Tibial nerve (tissue), 4 donors: ENCODE measurements around the gene EPHB4. TPM values are rescaled to one million over a fixed set of nuclear protein-coding genes. Genes with fewer than 3 reads are reported as not detected.

Experiments used
- DNase-seq, 2 donors: peaks; one replicate each; pipeline ENCODE4 v3.0.0-alpha.2; 2019; ENCODE audit warnings: low spot score in 2 of 2
- H3K27ac ChIP-seq, 4 donors: fragments of 200-600 bp; sonication (generic) in 3 of 4; one replicate each; pipeline ENCODE4 v1.5.1; 2017 to 2019; ENCODE audit warnings: mild to moderate bottlenecking in 1 of 4
- H3K27me3 ChIP-seq, 2 donors: fragments of 200-600 bp; sonication (generic) in 1 of 2; one replicate each; pipeline versions ENCODE4 v1.5.1 to v1.6.0; 2017 to 2019
- H3K36me3 ChIP-seq, 3 donors: fragments of 200-600 bp; sonication (generic); one replicate each; pipeline ENCODE4 v1.5.1; 2018 to 2019
- H3K4me1 ChIP-seq, 4 donors: fragments of 200-600 bp; sonication (generic) in 3 of 4; one replicate each; pipeline ENCODE4 v1.5.1; 2017 to 2019
- H3K4me3 ChIP-seq, 4 donors: fragments of 200-600 bp; sonication (generic) in 3 of 4; one replicate each; pipeline ENCODE4 v1.5.1; 2017 to 2019; ENCODE audit warnings: mild to moderate bottlenecking in 1 of 4, moderate library complexity in 1 of 4
- H3K9me3 ChIP-seq, 4 donors: fragments of 200-600 bp; sonication (generic) in 3 of 4; one replicate each; pipeline ENCODE4 v1.5.1; 2017 to 2019
- CTCF ChIP-seq, 5 experiments: fragments of 200-600 bp in 3 of 5; fragments of 450-650 bp in 2 of 5; sonication (generic) in 3 of 5; IDR thresholded peaks; one replicate each; pipeline ENCODE4 v1.5.1; 2016 to 2019; ENCODE audit warnings: antibody characterized with exemption in 5 of 5, mild to moderate bottlenecking in 3 of 5, moderate library complexity in 2 of 5
- EP300 ChIP-seq, 2 donors: sonication (generic); formaldehyde crosslinking; IDR thresholded peaks; one replicate each; pipeline ENCODE4 v1.6.1; 2017; ENCODE audit warnings: antibody characterized with exemption in 2 of 2, mild to moderate bottlenecking in 1 of 2
- POLR2A ChIP-seq, 2 donors: fragments of 450-650 bp; IDR thresholded peaks; one replicate each; pipeline ENCODE4 v1.6.1; 2017; ENCODE audit warnings: antibody characterized with exemption in 2 of 2, mild to moderate bottlenecking in 2 of 2, moderate library complexity in 2 of 2
- WGBS, 2 donors: methylation state at CpG; one replicate each; pipeline ENCODE4 v1.1.5; 2018; 5-methylcytosine and 5-hydroxymethylcytosine counted together
- total RNA-seq, 4 donors: library from RNA; depleted of rRNA; stranded (reverse); fragments of >200 nt; gene quantifications; one replicate each; pipeline ENCODE4 v1.1.0, GENCODE V29; 2016

EPHB4 gene
- total RNA-seq, 4 donors from 2014 or later: 15.5 to 37.5 (median 25.9) TPM

GRCh38 chr7:100867776-100868485 lies 40.6 kb upstream of the EPHB4 start:
- Histone ChIP-seq H3K4me1 (peaks cover 0 to 48% (median 30%) of the 10 kb centered on the region in 4 donors), H3K27ac (peak overlapping the region; percentile 96 to 99 (median 98)), H3K9me3 (no peaks in the 10 kb centered on the region), H3K36me3 (peaks cover 0 to 57% (median 0%) of the 10 kb centered on the region in 3 donors), H3K4me3 (peak overlapping the region; percentile 68 to 89 (median 84)), H3K27me3 (no peaks in the 10 kb centered on the region)
- no peak for DNase-seq
- 9 to 18% methylated on average over 17 to 21 of the region's 27 CpGs for WGBS, 2 donors
- TF ChIP-seq CTCF (IDR thresholded peaks at IDR 0.05): no peak
- TF ChIP-seq POLR2A (IDR thresholded peaks at IDR 0.05): no peak
- no peak for TF ChIP-seq EP300 (IDR thresholded peaks at IDR 0.05)

- 1% methylated on average over 35 to 42 of the region's 42 CpGs for WGBS, 2 donors
- DNase-seq: peak; percentile 89 to 95
- peaks cover 0 to 48% (median 30%) of the 10 kb centered on the region in 4 donors for H3K4me1 ChIP-seq
- TF ChIP-seq POLR2A (IDR thresholded peaks at IDR 0.05) (peak in 1 of 2 donors; percentile 54), CTCF (IDR thresholded peaks at IDR 0.05) (peak in 1 of 5 experiments; percentile 17), EP300 (IDR thresholded peaks at IDR 0.05) (peak; percentile 84 to 91)
- H3K9me3 ChIP-seq: no peaks in the 10 kb centered on the region
- H3K27ac ChIP-seq: peak within 1 kb of the TSS; percentile 96 to 99 (median 98)
- no peaks in the 10 kb centered on the region for H3K27me3 ChIP-seq
- H3K36me3 ChIP-seq: peaks cover 0 to 56% (median 0%) of the 10 kb centered on the region in 3 donors
- H3K4me3 ChIP-seq: peak within 1 kb of the TSS; percentile 68 to 89 (median 84)
These were observed 39.9 kb upstream of the EPHB4 start, which contains the start of gene TRIP6 for GRCh38 chr7:100867040-100867775. TSS of gene TRIP6 (plus strand) at chr7:100867387. CDS start at chr7:100867498, 111 bp downstream.

GRCh38 chr7:100866729-100867039 lies 39.4 kb upstream of the EPHB4 start:
- H3K4me3 ChIP-seq: peak overlapping the region; percentile 68 to 89 (median 84)
- peaks cover 0 to 56% (median 0%) of the 10 kb centered on the region in 3 donors for H3K36me3 ChIP-seq
- 26 to 41% methylated on average over 4 to 5 of the region's 5 CpGs for WGBS, 2 donors
- no peaks in the 10 kb centered on the region for H3K27me3 ChIP-seq
- peak overlapping the region; percentile 96 to 99 (median 98) for H3K27ac ChIP-seq
- no peak for DNase-seq
- TF ChIP-seq CTCF (IDR thresholded peaks at IDR 0.05): no peak
- TF ChIP-seq POLR2A (IDR thresholded peaks at IDR 0.05): no peak
- no peaks in the 10 kb centered on the region for H3K9me3 ChIP-seq
- H3K4me1 ChIP-seq: peaks cover 0 to 48% (median 30%) of the 10 kb centered on the region in 4 donors

- WGBS, 2 donors: 65 to 83% methylated on average over 2 to 30 of the region's 46 CpGs
- no peak for TF ChIP-seq CTCF (IDR thresholded peaks at IDR 0.05)
- peak in 1 of 2 donors; percentile 33 for TF ChIP-seq EP300 (IDR thresholded peaks at IDR 0.05)
- no peak for TF ChIP-seq POLR2A (IDR thresholded peaks at IDR 0.05)
- peak overlapping the region; percentile 68 to 89 (median 84) for H3K4me3 ChIP-seq
- H3K27ac ChIP-seq: peak overlapping the region; percentile 96 to 99 (median 98)
- H3K36me3 ChIP-seq: peaks cover 0 to 56% (median 0%) of the 10 kb centered on the region in 3 donors
- no peaks in the 10 kb centered on the region for H3K27me3 ChIP-seq
- peaks cover 0 to 48% (median 30%) of the 10 kb centered on the region in 4 donors for H3K4me1 ChIP-seq
- DNase-seq: peak; percentile 67 to 69
- H3K9me3 ChIP-seq: no peaks in the 10 kb centered on the region
These were observed 38.8 kb upstream of the EPHB4 start for GRCh38 chr7:100865938-100866728.
